Sigmoid colon (tissue), 7 donors: ENCODE data around the gene C1orf53. TPM values are rescaled to one million over a fixed set of nuclear protein-coding genes. Genes with fewer than 3 reads are reported as not detected.

Source experiments
- DNase-seq: peaks from one replicate; pipeline ENCODE4 v3.0.0-alpha.2; 2019
- H3K27ac ChIP-seq, 4 donors: fragments of 200-600 bp; sonication (generic); one replicate each; pipeline ENCODE4 v1.5.1; 2016 to 2019; ENCODE audit warnings: mild to moderate bottlenecking in 1 of 4
- H3K27me3 ChIP-seq, 3 donors: fragments of 200-600 bp; sonication (generic); one replicate each; pipeline ENCODE4 v1.5.1; 2019; ENCODE audit warnings: mild to moderate bottlenecking in 1 of 3
- H3K36me3 ChIP-seq, 4 donors: fragments of 200-600 bp; sonication (generic); one replicate each; pipeline ENCODE4 v1.5.1; 2016 to 2019
- H3K4me1 ChIP-seq, 4 donors: fragments of 200-600 bp; sonication (generic); one replicate each; pipeline ENCODE4 v1.5.1; 2017 to 2019
- H3K4me3 ChIP-seq, 4 donors: fragments of 200-600 bp; sonication (generic); one replicate each; pipeline ENCODE4 v1.5.1; 2017 to 2019; ENCODE audit warnings: mild to moderate bottlenecking in 2 of 4, moderate library complexity in 1 of 4
- H3K9me3 ChIP-seq, 4 donors: fragments of 200-600 bp in 3 of 4; sonication (generic) in 3 of 4; one replicate each; pipeline versions ENCODE4 v1.5.1 to v1.6.1; 2013 to 2019
- EP300 ChIP-seq, 4 donors: sonication (generic); formaldehyde crosslinking; IDR thresholded peaks; one replicate each; pipeline ENCODE4 v1.6.1; 2017; ENCODE audit warnings: antibody characterized with exemption in 4 of 4
- POLR2A ChIP-seq, 2 donors: fragments of 450-650 bp; IDR thresholded peaks; one replicate each; pipeline ENCODE4 v1.6.1; 2016; ENCODE audit warnings: antibody characterized with exemption in 2 of 2, mild to moderate bottlenecking in 2 of 2, moderate library complexity in 2 of 2
- POLR2AphosphoS5 ChIP-seq, 4 donors: sonication (generic); formaldehyde crosslinking; IDR thresholded peaks; one replicate each; pipeline ENCODE4 v1.6.1; 2017; ENCODE audit warnings: antibody characterized with exemption in 4 of 4
- WGBS, 2 donors: extraction: QIAGEN DNeasy Blood & Tissue Kit; methylation state at CpG; one replicate each; pipeline ENCODE4 v1.1.7; 2013; 5-methylcytosine and 5-hydroxymethylcytosine counted together
- intact Hi-C: fragments of 100-400 bp; cut with DNase I; formaldehyde crosslinking; loops from one replicate; pipeline ENCODE4 v1.15.1; 2023
- polyA plus RNA-seq, 3 donors: library from polyadenylated mRNA; stranded (reverse); fragments of 200-250 nt; gene quantifications; one replicate each; pipeline ENCODE4 v1.2.3, GENCODE V29; 2013
- total RNA-seq, 4 donors: library from RNA; depleted of rRNA; stranded (reverse); fragments of >200 nt; gene quantifications; one replicate each; pipeline ENCODE4 v1.1.0, GENCODE V29; 2016
- TF ChIP-seq, protein P1 (sequence below), 4 experiments: fragments of 450-650 bp in 3 of 4; fragments of 200-600 bp in 1 of 4; IDR thresholded peaks; one replicate each; pipeline ENCODE4 v1.5.1; 2016 to 2019; ENCODE audit warnings: antibody characterized with exemption in 4 of 4, mild to moderate bottlenecking in 3 of 4, moderate library complexity in 2 of 4
- donor health status: healthy with polysubstance abuse.
- donor health status: Bipolar disorder and iron deficiency.
- donor health status: healthy.

Gene C1orf53
- total and polyA plus RNA-seq, 7 donors = 1.2 to 13.8 (median 4.0) TPM; not detected in 1

DNA sequence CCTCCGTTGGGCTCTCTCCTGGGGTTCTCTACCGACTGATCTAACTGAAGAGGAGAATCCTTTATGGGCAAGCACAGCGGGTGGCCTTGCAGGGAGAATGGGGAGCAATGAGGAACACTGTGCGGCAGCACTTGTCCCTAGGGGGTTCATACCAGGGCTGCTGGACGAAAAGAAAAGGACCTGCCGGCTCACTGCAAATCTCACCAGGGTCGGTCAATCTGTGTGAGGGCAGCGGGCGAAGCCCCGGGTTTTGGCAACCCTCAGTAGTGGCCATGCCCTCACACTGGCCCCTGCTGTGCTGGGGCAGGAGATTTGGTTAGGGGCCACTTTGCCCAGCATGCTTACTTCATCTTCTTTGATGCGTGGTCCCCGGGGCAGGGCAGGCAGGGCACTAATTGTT is 20.6 kb downstream of the C1orf53 start:
- H3K4me1 ChIP-seq = peaks cover 0 to 25% (median 13%) of the 10 kb centered on the region in 4 donors
- no peak for TF ChIP-seq EP300 (IDR thresholded peaks at IDR 0.05)
- no peak for DNase-seq
- no peaks in the 10 kb centered on the region for H3K36me3 ChIP-seq
- H3K27me3 ChIP-seq = peaks cover 33 to 83% (median 51%) of the 10 kb centered on the region in 3 donors
- no peaks in the 10 kb centered on the region for H3K9me3 ChIP-seq
- no peak overlapping the region for H3K4me3 ChIP-seq
- H3K27ac ChIP-seq = no peak overlapping the region
- WGBS, 2 donors = 73 to 88% methylated on average over 12 of the region's 12 CpGs
- intact Hi-C loops = loop anchor here (5.0 to 10.0 kb wide), 2 partner anchors 308 to 396 kb away; no protein-coding TSS in a partner anchor

DNA sequence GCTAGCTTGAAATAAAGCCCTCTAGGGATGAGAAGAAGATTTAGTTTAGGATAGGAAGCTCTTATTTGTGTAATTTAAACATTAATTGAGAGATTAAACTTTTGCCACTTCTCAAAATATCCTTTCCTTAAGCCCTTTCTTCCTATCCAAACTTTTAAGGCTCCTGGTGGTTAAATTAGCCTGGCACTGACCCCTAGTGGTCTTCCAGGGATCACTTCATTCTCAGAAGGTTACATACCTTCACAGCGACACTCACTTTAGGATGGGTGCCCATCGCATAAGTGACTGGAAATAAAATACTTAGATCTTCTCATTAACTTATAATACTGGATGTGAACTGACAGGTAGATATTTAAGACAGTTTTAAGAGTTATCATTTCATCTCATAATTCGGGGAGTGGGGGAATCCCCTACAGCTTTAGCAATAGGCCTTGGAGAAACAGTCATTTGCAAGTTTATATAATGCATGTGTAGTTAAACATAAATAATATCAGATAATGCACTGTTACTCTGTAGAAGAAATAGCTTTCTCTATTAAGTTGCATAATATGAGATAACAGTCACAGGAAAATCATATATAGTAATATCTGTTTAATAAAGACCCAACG is 22.2 kb downstream of the C1orf53 start:
- Histone ChIP-seq H3K27me3 (peaks cover 20 to 83% (median 41%) of the 10 kb centered on the region in 3 donors), H3K4me1 (peaks cover 0 to 11% (median 3%) of the 10 kb centered on the region in 4 donors), H3K4me3 (no peak overlapping the region), H3K36me3 (no peaks in the 10 kb centered on the region), H3K9me3 (no peaks in the 10 kb centered on the region), H3K27ac (no peak overlapping the region)
- TF ChIP-seq, protein P1, sequence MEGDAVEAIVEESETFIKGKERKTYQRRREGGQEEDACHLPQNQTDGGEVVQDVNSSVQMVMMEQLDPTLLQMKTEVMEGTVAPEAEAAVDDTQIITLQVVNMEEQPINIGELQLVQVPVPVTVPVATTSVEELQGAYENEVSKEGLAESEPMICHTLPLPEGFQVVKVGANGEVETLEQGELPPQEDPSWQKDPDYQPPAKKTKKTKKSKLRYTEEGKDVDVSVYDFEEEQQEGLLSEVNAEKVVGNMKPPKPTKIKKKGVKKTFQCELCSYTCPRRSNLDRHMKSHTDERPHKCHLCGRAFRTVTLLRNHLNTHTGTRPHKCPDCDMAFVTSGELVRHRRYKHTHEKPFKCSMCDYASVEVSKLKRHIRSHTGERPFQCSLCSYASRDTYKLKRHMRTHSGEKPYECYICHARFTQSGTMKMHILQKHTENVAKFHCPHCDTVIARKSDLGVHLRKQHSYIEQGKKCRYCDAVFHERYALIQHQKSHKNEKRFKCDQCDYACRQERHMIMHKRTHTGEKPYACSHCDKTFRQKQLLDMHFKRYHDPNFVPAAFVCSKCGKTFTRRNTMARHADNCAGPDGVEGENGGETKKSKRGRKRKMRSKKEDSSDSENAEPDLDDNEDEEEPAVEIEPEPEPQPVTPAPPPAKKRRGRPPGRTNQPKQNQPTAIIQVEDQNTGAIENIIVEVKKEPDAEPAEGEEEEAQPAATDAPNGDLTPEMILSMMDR (IDR thresholded peaks at IDR 0.05) = peak in 3 of 4 experiments; percentile 39 to 57 (median 51)
- TF ChIP-seq POLR2A (IDR thresholded peaks at IDR 0.05) (no peak), POLR2AphosphoS5 (IDR thresholded peaks at IDR 0.05) (no peak), EP300 (IDR thresholded peaks at IDR 0.05) (no peak)
- WGBS, 2 donors = 31 to 40% methylated on average over 4 of the region's 4 CpGs
- intact Hi-C loops = loop anchor here (5.0 to 10.0 kb wide), 2 partner anchors 310 to 397 kb away; no protein-coding TSS in a partner anchor
- DNase-seq = no peak

DNA sequence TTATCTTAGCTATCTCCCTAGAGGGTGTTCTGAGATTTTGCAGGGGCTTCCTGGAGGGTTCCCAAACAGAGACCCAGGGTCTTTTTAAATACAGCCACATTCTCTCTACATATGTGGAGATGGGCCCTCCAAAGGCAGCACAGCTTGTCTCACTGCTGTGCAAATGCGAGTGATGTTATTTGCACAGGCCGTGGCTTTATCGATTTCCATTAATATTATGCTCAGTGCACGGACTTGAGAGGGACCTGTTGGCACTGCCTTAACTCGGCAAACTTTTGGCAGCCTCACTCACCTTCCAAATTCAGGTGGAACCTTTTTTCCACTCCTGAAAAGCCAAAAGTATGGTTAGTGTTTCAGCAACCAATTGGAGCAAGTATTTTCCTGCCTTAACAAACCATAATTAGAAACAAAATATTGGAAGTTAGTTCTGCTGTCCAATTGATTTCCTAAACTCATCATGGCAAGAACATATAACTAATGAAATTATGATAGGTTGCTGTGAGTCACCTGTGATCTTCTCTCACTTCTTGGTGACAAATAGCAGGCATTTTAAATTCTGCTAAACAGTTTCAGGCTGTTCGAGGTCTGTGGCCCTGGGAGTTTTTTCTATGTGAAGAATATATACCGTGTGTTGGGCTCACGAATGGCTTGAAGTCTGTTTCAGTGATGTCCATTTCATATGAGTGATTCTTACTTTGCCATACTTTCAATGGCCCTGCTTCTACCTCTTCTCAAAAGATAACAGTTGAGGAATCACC is 25.7 kb downstream of the C1orf53 start:
- H3K9me3 ChIP-seq = no peaks in the 10 kb centered on the region
- no peaks in the 10 kb centered on the region for H3K4me1 ChIP-seq
- DNase-seq = no peak
- no peak overlapping the region for H3K4me3 ChIP-seq
- no peak for TF ChIP-seq POLR2A (IDR thresholded peaks at IDR 0.05)
- TF ChIP-seq, protein P1 (IDR thresholded peaks at IDR 0.05) = no peak
- TF ChIP-seq POLR2AphosphoS5 (IDR thresholded peaks at IDR 0.05) = no peak
- TF ChIP-seq EP300 (IDR thresholded peaks at IDR 0.05) = no peak
- H3K36me3 ChIP-seq = no peaks in the 10 kb centered on the region
- no peak overlapping the region for H3K27ac ChIP-seq
- 87 to 90% methylated on average over 8 of the region's 8 CpGs for WGBS, 2 donors
- intact Hi-C loops = loop anchor here (10.0 kb wide), 1 partner anchor 313 kb away; no protein-coding TSS in a partner anchor
- peaks cover 0 to 83% (median 37%) of the 10 kb centered on the region in 3 donors for H3K27me3 ChIP-seq

DNA sequence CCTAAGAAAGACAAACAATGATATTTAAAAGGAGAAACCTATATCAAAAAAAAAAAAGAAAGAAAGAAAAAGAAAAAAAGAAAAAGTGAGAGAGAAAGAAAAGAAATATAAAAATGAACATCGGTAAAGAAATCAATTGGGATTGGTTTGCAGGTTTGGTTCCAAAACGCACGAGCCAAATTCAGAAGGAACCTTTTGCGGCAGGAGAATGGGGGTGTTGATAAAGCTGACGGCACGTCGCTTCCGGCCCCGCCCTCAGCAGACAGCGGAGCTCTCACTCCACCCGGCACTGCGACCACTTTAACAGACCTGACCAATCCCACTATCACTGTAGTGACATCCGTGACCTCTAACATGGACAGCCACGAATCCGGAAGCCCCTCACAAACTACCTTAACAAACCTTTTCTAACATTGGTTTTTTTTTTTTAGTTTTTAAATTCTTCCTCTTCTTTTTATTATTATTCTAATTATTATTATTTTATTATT is 26.5 kb downstream of the C1orf53 start:
- DNase-seq = no peak
- Histone ChIP-seq H3K9me3 (no peaks in the 10 kb centered on the region), H3K4me1 (no peaks in the 10 kb centered on the region), H3K4me3 (no peak overlapping the region), H3K27ac (no peak overlapping the region), H3K27me3 (peaks cover 0 to 86% (median 37%) of the 10 kb centered on the region in 3 donors), H3K36me3 (no peaks in the 10 kb centered on the region)
- intact Hi-C loops = loop anchor here (10.0 kb wide), 1 partner anchor 314 kb away; no protein-coding TSS in a partner anchor
- TF ChIP-seq POLR2A (IDR thresholded peaks at IDR 0.05) (no peak), POLR2AphosphoS5 (IDR thresholded peaks at IDR 0.05) (no peak), EP300 (IDR thresholded peaks at IDR 0.05) (no peak)
- TF ChIP-seq, protein P1 (IDR thresholded peaks at IDR 0.05) = no peak
- WGBS, 2 donors = 7 to 8% methylated on average over 15 of the region's 15 CpGs

DNA sequence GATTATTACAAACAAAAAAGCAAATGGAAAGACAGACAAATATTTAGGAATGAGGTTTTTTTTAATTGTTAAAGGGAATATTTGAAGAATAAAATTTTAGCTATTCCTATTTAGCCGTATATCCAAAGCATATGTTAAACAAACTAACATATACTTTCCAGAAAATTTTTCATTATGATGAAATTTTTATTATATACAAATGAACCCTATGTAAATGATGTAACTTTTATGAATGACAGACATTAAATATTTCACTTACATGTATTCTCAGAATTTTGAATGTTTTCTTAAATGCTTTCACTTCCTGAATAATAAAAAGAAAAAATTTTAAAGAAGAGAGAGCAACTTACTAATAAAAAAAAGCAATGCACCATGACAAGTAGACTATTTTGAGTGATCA is 30.6 kb downstream of the C1orf53 start:
- 83 to 85% methylated on average over 1 of the region's 1 CpG for WGBS, 2 donors
- TF ChIP-seq POLR2A (IDR thresholded peaks at IDR 0.05) = no peak
- no peak for TF ChIP-seq EP300 (IDR thresholded peaks at IDR 0.05)
- no peak for TF ChIP-seq POLR2AphosphoS5 (IDR thresholded peaks at IDR 0.05)
- TF ChIP-seq, protein P1 (IDR thresholded peaks at IDR 0.05) = no peak
- no peaks in the 10 kb centered on the region for H3K36me3 ChIP-seq
- no peaks in the 10 kb centered on the region for H3K9me3 ChIP-seq
- no peak for DNase-seq
- H3K4me1 ChIP-seq = no peaks in the 10 kb centered on the region
- no peak overlapping the region for H3K4me3 ChIP-seq
- no peak overlapping the region for H3K27ac ChIP-seq
- intact Hi-C loops = no loop called here
- H3K27me3 ChIP-seq = peaks cover 0 to 80% (median 31%) of the 10 kb centered on the region in 3 donors
